Measurements from ENCODE around the gene THBS3. TPM values are rescaled to one million over a fixed set of nuclear protein-coding genes. Genes with fewer than 3 reads are reported as not detected.

THBS3 gene
- polyA plus RNA-seq, 1 donor = 63.0 TPM

DNA sequence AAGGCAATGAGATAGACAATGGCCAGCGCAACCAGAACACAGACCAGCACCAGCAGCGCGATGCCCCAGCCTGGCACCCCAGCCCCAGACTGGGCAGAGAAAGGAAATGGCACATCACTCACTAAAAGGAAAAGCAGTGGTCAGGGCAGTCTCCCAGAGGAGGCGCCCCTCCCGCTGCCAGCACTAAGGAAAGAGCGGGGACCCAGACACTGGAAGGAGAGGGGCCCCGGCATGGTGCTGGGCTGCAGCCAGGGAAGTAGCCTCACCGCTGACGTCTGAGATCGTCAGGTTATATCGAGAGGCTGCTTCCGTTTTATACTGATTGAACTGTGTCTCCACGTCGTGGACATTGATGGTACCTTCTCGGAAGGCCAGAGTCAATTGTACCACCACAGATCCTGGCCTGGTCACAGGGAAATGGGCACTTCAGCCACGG is 20.2 kb downstream of the THBS3 start:
- no peak for DNase-seq (ENCODE audit: low read depth)

DNA sequence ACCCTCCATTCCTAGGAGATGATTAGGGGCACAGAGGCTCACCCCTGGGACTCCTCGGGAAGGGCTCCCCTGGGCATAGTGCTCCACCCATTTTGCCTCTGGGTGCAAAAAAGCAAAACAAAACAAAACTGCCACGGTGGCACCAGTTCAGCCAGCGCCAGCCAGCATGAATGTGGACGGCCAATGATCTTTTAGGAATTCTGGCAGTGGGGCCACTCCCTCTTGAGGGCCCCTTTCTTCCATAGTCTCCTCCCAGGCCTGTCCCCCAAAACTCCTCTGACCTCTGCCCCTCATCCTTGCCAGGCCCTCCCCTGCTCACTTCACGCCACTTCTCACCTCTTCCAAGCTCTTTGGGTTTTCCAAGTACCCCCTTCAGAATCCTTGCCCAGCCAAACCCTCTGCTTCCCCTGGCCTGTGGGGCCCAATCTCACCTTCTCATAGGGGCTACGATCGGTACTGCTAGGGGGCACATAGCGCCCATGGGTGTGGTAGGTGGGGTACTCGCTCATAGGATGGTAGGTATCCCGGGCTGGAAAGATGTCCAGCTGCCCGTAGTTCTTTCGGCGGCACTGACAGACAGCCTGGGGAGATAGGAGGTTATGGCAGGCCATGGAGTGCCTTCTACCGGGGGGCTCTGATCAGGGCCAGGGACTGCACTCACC is 20.8 kb downstream of the THBS3 start:
- no peak for DNase-seq (ENCODE audit: low read depth)

DNA sequence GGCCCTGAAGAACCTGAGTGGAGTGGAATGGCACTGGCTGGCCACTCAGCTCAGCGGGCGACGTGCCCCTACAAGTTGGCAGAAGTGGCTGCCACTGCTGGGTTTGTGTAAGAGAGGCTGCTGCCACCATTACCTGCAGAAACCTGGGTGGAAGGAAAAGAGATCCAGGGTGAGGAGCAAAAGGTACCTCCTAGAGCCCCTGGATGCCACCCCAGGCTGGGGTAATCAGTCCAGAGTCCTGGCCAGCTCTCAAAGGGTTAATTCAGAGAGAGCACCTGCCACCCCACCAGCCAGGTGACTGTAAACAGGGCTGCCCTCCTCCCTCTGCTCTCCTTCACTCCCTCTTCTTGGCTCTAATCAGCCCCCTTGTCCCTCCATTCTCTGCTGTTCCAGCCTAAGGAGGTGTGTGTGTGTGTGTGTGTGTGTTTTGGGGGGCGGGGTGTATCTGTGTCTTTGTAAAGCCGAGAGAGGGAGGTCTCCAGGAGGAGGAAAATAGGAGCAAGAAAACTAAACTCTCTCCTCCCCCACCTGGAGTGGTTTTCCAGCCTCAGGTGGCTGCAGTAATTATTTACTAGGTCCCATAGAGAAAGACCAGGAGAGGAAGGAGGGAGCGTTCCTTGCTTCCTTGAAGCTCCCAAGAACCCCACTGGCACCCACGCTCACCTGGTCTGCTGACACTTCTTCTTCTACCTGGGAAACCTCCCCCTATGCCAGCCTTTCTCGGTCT is 21.5 kb downstream of the THBS3 start:
- DNase-seq (ENCODE audit: low read depth) = no peak

DNA sequence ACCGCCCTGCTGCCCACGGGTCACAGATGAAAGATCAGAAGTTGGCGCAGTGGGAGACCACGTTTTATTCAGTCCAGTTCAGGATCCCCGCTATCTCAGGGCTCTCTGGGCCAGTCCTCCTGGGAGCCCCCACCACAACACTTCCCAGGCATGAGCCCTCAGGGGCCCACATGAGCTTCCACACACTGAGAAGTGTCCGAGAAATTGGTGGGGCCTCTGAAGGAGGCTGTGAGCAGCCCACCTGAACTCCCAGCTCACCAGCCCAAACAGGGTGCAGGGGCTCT is 22.0 kb downstream of the THBS3 start:
- DNase-seq (ENCODE audit: low read depth) = no peak

DNA sequence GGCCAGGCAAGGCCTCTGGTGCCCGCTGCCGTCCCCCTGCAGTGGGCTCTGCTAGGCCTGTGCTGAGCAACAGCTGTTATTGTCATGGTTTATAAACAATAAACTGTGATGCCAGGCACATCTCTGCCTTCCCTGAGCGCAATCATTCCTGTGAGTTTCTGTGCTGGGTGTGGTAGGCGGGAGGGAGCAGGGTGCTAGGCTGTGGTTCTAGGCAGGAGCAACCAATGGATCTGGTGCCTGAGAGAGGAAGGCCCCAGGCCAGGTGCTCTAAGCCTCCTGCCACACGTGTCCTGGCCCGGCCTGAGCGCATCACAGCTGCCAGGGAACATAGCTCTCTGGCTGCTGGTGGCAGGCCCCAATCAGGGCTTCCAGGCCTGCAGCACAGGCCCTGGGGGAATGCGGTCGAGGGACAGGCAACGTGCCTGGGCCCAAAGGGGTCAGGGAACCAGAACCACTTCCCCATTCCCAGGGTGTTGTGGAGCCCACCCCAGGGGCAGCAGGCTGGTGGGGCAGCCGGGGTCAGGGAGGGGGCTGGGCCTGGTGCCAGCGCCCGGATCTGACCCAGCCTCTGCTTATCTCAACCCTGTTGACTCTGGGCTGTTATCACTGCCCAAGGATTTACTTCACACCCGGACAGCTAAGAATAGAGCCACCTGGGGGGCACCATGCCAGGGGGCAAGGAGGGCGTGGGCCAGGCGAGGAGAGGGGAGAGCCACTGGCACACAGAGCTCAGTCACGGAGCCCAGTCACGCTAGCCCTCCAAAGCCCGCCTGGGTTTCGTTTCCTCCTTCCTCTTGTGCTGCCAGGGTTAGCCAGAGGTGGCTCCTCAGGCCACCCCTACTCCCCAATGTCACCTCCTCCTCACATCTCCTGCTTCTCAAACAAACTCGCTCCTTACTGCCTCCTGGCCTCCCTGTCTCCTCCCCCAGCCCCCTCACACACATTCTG is 22.6 kb downstream of the THBS3 start:
- DNase-seq (ENCODE audit: low read depth) = no peak

DNA sequence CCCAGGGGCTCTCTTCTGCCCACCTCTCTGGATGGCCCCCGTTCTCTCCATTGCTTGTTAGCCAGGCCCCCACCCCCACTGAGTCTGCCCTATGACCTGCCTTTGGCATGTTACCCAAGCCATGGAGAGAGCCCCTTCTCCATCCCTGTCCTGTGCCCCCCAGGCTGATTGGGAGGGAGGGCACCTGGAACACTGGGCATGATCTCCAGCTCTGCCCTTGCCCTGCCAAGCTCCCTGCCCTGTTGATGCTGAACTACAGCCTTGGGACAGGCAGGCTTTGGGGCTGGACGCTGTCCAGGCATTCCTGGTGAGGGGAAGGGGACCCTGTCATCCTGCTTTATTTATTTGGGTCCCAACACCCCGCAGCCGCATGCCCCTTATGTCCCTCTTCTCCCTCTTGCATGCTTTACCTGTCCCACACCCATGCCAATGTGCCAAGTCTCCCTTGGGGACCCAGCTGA is 23.3 kb downstream of the THBS3 start:
- DNase-seq (ENCODE audit: low read depth) = no peak

DNA sequence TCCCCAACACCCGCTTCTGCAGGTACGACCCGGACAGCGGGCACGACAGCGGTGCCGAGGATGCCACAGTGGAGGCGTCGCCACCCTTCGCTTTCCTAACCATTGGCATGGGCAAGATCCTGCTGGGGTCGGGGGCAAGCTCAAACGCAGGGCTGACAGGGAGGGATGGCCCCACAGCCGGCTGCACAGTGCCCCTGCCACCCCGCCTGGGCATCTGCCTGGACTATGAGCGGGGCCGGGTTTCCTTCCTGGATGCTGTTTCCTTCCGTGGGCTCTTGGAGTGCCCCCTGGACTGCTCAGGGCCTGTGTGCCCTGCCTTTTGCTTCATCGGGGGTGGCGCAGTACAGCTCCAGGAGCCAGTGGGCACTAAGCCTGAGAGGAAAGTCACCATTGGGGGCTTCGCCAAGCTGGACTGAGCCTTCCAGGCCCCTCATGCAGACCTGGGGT is 23.9 kb downstream of the THBS3 start:
- no peak for DNase-seq (ENCODE audit: low read depth)

DNA sequence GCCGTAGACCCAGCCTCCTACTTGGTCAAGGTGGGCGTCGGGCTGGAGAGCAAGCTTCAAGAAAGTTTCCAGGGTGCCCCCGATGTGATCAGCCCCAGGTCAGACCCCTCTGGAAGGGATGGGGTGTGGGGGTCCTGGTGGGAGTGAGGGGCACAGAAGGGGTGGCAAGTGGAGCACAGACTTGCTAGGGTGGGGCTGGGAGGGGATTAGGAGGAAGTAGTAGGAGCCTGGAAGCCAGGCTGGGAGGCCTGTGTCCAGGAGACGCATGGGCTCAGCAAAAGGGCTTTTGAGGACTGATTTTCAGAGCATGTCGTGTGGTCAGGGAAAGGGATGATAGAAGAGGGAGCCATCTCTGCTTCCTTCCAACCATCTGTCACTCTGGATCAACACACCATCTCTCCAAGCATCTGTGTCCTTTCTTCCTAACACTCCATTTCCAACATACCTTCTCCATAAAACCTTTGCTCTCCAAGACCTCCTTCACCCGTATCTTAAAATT is 25.6 kb downstream of the THBS3 start:
- no peak for DNase-seq (ENCODE audit: low read depth)

DNA sequence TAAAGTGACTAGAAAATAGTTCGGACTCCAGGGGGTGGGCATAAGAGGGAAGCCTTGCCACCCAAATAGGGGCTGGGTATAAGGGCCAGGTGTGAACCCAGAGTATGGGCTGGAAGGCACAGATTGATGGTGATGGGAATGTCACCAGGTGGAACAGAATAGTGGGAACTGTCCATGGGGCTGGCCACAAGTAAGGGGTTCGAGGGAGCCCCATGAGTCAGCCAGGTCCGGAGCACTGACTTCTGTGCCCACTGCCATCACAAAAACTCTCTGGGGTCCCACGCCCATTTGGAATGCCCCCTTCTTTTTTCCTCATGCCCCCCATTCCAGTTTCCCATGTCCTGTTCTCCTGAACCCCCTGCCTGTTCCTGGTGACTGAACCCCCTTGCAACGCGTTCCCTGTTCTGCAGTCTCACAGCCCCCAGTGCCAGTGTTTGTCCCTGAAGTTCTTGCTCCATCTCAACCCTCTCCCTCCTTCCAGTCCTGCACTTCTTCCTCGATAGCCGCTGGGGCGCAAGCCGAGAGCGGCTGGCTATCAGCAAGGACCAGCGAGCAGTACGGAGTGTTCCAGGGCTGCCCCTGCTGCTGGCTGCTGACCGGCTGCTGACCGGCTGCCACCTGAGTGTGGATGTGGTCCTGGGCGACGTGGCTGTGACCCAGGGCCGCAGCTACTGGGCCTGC is 26.2 kb downstream of the THBS3 start:
- DNase-seq (ENCODE audit: low read depth) = no peak

DNA sequence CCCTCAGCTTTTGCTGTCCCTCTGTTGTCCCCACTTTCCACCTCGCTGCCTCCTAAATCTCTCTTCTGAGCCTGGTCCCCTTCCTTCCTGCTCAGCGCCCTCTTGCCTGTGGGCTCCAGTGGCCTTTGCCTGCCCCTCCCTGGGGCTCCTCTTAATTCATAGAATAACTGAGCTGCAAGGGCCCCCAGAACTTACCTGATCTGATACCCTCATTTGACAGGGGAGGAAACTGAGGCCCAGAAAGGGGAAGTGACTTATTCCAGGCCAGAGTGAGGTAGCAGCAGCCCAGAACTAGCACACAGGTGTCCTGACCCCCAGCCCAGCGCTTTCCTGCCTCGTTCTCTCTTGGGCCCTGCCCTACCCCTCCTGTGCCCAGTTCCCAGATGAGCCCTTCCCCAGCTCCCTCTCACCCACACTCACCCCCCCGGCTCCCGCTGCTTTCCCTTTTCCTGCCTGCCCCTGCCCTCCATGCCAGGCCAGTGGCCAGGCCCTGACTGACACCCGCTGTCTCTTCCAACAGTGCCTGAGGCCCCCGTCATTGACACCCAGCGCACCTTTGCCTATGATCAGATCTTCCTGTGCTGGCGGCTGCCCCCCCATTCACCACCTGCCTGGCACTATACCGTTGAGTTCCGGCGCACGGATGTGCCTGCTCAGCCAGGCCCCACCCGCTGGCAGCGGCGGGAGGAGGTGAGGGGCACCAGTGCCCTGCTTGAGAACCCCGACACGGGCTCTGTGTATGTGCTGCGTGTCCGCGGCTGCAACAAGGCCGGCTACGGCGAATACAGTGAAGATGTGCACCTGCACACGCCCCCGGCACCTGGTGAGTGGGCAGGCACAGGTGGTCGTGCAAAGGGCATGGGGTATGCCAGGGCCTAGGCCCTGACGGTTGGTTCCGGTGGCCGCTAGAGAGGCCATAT is 28.3 kb downstream of the THBS3 start:
- no peak for DNase-seq (ENCODE audit: low read depth)

DNA sequence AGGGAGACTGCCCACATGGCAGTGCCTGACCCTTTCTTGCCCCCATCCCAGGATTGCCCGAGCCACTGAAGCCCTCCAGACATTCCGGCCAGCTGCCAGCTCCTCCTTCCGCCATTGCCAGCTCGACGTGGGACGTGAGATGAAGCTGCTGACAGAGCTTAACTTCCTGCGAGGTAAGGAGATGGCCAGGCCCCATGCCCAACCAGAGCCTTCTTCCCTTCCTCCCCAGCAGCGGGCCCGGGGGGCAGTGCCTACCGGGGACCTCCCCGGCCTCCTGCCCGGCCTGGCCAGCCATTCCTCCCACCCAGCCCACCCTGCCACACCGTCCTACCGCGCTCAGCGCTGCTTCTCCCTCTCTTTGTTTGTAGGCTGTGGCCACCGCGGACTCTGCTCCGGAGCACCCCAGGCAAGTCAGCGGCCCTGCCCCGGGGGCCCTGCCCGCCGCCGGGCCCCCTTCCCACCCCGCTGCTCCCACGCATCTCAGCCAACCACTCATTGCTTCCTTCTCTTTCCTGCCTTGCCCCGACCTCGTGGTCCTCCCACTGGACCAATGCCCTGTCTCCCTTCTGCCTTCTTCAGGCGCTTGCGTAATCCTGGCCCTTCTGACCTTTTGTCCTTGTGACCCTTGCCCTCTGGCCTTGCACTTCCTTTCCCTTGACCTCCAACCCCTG is 29.1 kb downstream of the THBS3 start:
- no peak for DNase-seq (ENCODE audit: low read depth)

DNA sequence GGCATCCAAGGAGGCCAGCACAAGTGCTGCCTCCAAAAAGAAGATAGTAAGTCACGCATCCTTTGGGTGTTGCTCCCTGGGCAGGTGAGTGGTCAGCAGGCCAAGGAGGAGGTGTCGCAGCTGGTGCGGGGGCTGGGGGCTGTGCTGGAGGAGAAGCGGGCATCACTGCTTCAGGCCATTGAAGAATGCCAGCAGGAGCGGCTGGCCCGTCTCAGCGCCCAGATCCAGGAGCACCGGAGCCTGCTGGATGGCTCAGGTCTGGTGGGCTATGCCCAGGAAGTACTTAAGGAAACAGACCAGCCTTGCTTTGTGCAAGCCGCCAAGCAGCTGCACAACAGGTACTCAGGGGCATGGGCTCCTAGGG is 29.8 kb downstream of the THBS3 start:
- DNase-seq (ENCODE audit: low read depth) = no peak

DNA sequence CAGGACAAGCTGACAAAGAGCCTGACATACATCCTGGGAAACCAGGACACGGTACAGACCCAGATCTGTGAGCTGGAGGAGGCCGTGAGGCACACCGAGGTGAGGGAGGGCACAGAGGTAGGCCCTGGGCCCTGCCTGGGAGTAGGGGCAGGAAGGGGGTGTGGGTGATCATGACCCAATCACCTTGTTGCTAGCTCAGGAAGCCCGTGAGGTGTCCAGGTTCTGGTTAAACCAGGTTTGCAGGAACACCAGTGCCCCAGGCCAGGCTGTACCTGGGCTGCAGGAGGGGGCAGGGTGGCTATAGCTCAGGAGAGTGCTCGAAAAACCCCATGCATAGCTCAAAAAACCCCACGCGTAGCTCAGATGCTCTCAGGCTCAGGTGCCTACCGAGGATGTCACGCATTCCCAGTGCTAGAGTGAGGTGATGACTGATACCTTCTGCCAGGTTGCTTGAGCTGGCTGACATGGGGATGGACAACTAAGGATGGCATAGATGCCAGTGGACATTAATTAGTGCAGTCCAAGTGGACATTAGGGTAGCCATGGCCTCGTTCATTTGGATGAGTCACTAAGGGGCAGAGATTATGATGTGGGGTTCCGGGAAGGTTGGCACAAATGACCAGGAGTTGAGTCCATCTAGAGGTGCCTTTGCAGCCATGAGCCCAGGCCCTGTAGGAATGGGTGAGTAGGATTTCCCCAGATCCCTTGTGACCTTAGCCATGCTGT is 30.3 kb downstream of the THBS3 start:
- DNase-seq (ENCODE audit: low read depth) = no peak

DNA sequence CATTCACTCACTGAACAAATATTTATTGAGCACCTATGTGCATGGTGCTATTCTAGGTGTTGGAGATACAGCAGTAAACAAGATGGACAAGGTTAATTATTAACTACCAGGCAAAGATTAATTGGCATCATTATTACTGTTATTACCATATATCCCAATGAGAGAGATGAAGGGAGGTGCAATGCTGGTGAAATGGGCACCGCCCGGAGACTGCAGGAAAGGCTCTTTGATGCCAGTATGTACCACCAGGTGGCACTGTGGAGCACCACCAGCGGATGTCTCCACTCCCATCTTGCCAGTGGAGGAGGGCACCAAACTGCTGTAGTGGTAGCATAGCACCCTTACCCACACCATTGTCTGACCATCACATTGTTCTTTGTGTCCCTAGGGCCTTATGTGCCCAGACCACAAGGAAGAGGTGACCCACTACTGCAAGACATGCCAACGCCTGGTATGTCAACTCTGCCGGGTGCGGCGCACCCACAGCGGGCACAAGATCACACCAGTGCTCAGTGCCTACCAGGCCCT is 31.1 kb downstream of the THBS3 start:
- DNase-seq (ENCODE audit: low read depth) = no peak

DNA sequence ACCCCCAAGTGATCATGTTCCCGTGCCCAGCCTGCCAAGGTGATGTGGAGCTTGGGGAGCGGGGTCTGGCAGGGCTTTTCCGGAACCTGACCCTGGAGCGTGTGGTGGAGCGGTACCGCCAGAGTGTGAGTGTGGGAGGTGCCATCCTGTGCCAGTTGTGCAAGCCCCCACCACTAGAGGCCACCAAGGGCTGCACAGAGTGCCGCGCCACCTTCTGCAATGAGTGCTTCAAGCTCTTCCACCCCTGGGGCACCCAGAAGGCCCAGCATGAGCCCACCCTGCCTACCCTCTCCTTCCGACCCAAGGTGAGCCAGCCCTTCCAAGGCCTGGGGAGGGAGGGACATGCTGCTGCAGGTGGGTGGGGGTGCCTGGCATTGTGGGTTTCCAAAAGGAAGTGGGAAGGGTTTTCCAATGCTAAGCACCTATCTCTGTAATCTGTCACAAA is 31.7 kb downstream of the THBS3 start:
- no peak for DNase-seq (ENCODE audit: low read depth)

DNA sequence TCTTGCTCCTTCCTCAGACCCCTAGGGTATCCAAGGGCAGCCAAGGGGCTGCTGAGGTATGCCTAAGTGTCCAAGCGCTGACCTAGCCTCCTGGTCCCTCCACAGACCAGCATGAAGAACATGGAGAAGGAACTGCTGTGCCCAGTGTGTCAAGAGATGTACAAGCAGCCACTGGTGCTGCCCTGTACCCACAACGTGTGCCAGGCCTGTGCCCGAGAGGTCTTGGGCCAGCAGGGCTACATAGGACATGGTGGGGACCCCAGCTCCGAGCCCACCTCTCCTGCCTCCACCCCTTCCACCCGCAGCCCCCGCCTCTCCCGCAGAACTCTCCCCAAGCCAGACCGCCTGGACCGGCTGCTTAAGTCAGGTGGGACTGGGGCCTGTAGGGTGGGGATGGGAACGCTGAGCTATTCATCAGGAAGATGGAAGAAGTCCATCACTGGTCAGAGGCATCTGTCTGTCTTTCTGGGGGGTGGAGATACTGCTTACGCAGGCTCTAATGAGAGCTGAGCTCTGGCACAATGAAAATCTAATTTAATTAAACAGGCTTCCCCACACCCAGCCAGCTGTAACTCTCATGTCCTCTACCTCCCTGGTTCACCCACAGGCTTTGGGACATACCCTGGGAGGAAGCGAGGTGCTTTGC is 32.3 kb downstream of the THBS3 start:
- no peak for DNase-seq (ENCODE audit: low read depth)

DNA sequence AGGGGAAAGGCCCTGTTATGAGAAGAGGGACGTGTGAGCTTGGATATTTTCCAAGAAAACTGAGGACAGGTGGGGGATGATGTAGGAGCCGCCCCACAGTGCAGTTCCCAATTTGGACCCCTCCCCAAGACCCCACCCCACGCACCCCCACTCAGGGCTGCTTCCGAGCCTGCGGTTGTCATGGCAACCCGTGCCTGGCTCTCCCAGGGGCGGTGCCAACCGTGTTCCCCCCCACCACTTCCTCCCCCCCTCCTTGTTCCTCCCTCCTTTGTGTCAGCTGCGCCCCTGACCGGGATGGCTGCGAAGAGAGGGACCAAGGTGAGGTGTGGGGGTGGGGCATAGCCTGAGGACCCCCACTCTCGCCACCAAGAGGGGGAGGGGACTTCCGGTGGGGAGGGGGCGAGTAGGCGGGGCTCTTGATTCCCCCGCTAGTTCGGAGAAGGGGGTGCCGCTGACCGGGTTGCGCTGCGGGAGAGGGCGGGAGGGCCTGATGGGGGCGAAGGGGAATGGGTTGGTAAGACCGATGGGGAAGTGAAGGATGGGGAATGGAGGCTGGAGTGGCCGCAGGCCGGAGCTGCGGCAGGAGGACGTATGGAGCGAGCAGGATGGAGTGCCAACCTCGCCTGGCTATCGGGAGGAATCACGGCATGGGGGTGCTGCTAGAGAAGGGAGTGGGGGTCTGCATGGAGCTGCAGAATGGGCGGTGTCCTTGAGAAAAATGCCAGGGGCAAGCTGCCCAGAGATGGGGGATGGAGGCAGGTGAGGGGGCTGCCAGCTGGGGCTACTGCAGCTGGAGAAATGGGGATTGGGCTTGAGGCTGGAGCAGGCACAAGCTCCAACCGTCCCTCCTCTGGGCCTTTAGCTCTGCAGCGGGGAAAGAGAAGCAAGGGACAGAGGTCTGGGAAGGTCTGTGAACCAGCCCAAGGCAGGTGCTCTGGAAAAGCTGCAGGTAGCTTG is 33.1 kb downstream of the THBS3 start:
- no peak for DNase-seq (ENCODE audit: low read depth)

Data from forelimb muscle (tissue), 1 donor.